Subcutaneous adipose tissue (tissue), 4 donors: Measurements from ENCODE around the gene GGNBP2. TPM values are rescaled to one million over a fixed set of nuclear protein-coding genes. Genes with fewer than 3 reads are reported as not detected.

ENCODE experiments used
- total RNA-seq, 4 donors: library from RNA; depleted of rRNA; stranded (reverse); fragments of >200 nt; gene quantifications; one replicate each; pipeline ENCODE4 v1.1.0, GENCODE V29; 2016
- TF ChIP-seq, protein P1 (sequence below): fragments of 450-650 bp; IDR thresholded peaks from one replicate; pipeline ENCODE4 v1.5.1; 2016; ENCODE audit warnings: low read depth, mild to moderate bottlenecking, control low read depth, antibody characterized with exemption, moderate library complexity

Gene GGNBP2
- total RNA-seq, 4 donors from 2014 or later = 64.1 to 96.5 (median 91.7) TPM

DNA sequence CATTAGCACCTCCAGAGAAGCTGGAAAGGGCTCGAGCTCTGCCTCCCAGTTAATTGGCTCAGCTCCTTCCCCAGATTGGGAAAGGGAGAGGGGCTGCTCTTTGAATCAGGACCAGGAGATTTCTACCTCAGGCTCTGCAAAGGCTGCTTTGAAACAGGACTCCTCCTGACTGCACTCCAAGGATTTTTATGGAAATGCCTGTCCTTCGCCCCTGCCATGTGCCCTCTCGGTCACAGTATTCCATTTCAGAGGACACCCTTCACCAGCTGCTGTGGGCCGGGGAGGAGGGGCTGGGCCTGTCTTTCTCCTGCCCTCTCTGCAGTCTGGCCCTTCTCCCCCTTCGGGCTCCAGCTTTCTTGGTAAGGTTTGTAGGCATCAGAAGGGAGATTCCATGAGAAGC, 70.2 kb downstream of the GGNBP2 start:
- TF ChIP-seq, protein P1, sequence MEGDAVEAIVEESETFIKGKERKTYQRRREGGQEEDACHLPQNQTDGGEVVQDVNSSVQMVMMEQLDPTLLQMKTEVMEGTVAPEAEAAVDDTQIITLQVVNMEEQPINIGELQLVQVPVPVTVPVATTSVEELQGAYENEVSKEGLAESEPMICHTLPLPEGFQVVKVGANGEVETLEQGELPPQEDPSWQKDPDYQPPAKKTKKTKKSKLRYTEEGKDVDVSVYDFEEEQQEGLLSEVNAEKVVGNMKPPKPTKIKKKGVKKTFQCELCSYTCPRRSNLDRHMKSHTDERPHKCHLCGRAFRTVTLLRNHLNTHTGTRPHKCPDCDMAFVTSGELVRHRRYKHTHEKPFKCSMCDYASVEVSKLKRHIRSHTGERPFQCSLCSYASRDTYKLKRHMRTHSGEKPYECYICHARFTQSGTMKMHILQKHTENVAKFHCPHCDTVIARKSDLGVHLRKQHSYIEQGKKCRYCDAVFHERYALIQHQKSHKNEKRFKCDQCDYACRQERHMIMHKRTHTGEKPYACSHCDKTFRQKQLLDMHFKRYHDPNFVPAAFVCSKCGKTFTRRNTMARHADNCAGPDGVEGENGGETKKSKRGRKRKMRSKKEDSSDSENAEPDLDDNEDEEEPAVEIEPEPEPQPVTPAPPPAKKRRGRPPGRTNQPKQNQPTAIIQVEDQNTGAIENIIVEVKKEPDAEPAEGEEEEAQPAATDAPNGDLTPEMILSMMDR = no peak

DNA sequence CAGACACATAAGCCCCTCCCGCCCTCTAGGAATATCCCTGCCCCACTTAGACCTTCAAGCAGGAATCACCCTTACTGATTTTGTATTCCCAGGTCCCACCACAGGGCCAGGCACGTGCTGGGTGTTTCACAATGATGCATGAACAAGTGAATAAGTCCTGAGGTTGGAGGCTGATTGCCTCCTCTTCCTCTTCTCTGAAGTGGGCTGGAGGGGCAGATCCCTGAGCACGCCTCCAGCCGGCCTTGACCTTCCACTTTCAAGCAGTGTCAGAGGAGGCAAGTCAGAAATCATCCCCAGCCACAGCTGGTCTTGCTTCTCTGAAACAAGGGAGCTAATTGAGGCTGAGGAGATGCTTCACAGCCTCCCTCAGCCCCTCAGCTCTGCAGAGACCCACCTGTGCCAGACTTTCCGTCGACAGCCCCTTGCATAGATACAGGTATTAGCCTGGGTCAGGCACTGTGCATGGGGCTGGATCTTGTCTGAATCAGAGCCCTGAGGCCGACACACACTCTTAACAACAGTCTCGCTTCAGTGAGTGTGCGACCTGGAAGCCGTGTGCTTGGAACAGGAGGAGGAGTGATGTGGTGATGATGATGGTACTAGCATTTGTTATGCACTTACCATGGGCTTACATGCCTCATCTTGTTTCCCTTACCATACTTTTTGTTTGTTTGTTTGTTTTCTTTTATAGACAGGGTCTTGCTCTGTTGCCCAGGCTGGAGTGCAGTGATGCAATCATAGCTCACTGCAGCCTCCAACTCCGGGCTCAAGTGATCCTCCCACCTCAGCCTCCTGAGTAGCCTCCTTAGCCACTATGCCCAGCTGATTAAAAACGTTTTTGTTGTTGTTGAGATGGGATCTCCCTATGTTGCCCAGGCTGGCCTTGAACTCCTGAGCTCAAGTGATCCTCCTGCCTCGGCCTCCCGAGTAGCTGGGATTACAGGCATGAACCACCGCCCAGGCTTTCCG, 71.6 kb downstream of the GGNBP2 start:
- TF ChIP-seq, protein P1 = no peak

DNA sequence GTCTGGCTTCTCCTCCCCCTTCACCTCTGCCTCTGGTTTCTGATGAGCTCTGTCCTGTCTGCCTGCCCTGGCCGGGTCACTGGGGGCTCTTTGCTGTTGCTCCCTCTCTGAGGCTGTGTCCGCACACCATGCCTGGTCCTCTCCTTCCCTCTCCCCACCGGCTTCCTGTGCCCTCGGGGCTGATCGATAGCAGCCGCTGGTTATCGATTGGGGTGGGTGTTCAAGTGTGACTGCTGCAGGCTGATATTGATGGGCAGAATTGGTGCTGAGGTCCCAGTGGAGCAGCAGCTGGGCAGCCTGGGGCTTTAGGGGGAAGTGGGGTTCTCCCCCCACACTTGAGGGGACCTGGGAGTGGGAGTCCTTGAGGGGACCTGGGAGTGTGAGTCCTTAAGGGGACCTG, 73.1 kb downstream of the GGNBP2 start:
- TF ChIP-seq, protein P1 = no peak

DNA sequence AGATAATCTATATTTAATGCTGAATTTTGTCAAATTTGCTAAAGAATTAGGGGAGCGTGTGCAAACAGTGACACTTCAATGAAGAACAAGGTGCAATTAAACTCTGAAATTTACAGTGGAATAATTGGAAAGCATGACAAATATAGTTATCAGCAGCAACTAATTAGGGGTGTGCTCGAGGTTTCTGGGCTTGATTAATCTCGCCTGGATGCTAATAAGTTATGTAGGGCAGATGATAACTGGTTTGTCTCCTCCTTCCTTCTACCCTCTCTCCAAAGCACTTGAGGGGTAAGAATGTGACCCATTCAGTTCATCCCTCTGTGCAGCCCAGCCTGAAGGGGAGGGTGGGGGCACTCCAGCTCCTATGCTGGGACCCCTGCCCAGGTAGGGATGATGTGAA, 78.6 kb downstream of the GGNBP2 start:
- TF ChIP-seq, protein P1 = no peak

DNA sequence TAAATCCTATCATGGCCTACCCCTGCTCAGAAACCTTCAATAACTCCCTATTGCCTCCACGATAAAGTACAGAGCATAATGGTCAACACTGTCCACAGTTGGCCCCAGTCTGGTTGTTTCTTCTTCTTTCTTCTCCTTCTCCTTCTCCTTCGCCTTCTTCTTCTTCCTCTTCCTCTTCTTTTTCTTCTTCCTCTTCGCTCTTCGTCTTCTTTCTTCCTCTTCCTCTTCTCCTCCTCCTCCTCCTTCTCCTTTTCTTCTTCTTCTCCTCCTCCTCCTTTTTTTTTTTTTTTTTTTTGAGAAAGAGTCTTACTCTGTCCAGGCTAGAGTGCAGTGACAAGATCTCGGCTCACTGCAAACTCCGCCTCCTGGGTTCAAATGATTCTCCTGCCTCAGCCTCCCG, 80.5 kb downstream of the GGNBP2 start:
- TF ChIP-seq, protein P1 = no peak

DNA sequence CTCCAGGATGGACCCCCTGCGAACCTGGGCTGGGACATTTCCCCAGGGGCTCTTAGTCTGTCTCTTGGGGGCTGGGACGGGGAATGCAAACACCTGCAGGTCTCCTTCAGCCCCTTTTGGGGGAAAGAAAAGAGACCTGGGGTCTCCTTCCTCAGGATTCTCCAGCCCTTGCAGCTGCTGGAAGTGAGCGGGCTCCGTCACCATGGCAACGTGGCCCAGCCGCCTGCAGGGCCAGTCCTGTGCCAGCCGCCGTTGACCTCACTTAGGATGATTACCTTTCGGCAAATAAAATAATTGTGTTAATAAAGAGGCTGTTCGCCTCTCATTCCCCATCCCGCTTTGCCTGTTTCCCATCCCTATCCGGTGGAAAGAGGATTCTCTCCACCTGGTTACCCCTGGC, 82.4 kb downstream of the GGNBP2 start:
- TF ChIP-seq, protein P1 = no peak

DNA sequence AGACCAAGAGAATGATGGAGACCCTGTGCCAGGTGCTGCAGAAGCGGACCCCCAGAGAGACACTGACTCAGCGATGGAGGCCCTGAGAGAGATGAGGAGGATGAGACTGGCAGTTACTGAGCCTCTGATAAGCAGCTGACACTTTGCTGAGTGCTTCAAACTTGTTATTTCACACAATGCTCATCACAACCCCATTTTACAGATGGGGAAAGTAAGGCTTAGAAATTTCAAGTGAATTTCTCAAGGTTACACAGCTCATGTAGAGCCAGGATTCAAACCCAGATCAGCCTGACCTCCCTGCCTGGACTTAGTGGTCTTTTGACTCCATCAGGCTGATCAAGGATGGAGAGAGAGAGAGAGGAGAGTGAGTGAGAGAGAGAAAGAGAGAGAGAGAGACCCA, 83.9 kb downstream of the GGNBP2 start:
- TF ChIP-seq, protein P1 = no peak
